HT-29 (cell line): ENCODE data around the gene RANGAP1. TPM values are rescaled to one million over a fixed set of nuclear protein-coding genes. Genes with fewer than 3 reads are reported as not detected.

Experiments used
- DNase-seq: peaks from one replicate; pipeline ENCODE4 v3.0.0-alpha.2; 2015; ENCODE audit warnings: low spot score
- total RNA-seq: library from RNA; depleted of rRNA; stranded (reverse); fragments of >200 nt; shearing (Covaris generic); gene quantifications from 2 replicates; pipeline ENCODE4 v1.2.3, GENCODE V29; 2014; rRNA removed

Gene RANGAP1, protein sequence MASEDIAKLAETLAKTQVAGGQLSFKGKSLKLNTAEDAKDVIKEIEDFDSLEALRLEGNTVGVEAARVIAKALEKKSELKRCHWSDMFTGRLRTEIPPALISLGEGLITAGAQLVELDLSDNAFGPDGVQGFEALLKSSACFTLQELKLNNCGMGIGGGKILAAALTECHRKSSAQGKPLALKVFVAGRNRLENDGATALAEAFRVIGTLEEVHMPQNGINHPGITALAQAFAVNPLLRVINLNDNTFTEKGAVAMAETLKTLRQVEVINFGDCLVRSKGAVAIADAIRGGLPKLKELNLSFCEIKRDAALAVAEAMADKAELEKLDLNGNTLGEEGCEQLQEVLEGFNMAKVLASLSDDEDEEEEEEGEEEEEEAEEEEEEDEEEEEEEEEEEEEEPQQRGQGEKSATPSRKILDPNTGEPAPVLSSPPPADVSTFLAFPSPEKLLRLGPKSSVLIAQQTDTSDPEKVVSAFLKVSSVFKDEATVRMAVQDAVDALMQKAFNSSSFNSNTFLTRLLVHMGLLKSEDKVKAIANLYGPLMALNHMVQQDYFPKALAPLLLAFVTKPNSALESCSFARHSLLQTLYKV
- 80.2 and 81.2 TPM in 2 replicates for total RNA-seq

DNA sequence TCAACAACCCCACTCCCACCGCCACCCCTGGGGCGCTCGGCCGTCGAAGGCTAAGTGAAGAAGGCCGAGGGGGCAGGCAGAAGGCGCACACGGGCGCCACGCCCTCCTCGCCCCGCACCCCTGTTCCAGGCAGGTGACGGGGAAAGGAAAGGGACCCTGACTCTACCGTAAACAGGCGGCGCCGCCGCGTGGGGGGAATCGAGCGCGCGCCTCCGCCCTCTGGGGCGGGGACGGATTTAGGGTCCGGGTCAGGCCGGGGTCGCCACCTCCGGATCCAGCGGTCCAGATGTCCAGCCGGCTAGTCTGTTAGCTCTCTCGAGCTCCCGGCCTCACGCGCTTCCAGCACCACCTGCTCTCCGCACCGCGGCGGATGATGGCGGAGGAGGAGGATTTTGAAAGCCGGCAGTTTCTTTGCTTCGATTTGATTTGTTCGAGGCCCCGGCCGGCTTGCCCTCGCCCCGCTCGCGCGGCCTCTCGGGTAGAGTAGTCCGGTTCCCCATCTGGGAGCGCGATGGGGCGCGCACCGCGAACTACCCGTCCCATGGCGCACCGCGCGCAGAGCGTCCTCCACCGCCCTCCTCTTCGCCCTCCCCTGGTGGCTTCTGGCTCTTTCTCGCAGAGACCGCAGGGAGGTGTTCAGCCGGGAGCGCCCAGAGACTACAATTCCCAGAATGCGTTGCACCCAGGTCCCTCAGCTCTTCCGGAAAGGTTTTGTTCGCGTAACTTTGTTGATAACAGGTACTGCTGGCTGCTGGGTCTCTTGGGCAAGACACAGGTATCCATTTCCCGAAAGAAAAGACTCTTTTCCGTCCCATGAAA lies at the start of gene RANGAP1:
Gene RANGAP1 (minus strand): TSS at position 368 of the 819 bp plus-strand sequence. CDS start 5,143 bp downstream, outside the sequence.
- DNase-seq, result peak; percentile 97

DNA sequence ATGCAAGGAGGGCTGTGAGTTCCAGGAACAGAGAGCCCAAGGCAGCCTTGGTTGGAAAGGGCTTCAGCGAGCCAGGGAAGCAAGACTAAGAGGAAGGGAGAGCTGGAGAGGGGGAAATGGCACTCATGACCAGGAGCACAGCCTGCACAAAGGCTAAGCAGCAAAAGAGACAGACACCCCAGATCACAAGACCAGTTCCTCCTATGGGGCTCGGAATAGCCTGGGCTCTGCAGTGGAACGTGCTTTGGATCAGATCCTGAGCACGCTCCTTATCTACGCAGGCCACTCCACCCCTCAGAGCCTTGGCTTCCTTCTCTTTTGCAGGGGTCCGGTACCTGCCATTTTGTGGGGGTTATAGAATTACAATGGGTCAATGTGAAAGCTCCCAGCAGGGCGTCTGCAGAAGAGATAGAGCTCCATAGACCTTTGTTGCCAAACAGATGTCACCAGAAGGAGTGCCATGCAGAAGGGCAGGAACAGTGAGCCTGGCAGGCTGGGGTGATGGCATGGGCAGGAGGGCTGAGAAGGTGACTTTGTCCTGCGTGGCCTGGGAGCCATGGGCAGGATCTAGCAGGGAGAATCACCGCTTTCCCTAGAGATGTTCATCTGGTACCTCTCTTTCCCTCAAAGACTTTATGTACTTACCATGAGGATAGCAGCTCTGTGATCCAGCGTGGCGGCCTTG lies 49.1 kb upstream of the RANGAP1 start:
- no peak for DNase-seq

DNA sequence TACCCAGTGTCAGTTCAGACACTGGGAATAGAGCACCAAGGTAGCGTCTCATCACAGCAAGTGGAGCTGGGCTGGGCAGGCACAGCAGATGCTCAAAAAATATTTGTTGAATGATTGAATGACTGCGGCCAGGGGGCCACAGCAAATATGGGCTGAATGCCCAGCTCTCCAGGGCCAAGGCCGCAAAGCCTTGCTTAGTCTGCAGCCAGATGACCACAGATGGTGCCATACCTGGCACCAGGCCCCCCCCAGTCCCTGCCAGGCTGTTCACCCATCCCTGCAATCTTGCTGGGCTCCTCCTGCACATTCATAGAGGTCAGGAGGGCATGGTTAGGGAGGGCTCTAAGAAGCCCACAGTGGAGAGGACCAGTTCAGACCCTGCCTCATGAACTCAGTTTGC lies 48.2 kb upstream of the RANGAP1 start:
- no peak for DNase-seq

DNA sequence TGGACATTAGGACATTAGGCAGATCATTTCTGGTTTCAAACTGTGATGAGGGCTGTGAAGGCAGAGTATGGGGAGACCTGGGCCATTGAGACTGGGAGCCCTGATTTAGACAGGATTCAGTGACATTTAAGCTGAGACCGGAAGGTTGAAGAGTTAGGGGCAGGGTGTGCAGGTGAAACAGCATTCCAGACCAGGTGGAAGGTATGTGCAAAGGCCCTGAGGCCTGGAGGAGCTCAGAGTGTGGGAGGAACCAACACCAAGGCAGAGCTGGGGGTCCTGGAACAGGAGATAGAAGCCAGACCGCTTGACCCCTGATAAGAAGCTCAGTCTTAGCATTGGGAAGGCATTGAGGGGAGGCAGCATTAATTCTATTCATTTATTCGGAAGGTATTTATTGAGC lies 47.8 kb upstream of the RANGAP1 start:
- DNase-seq, result no peak

DNA sequence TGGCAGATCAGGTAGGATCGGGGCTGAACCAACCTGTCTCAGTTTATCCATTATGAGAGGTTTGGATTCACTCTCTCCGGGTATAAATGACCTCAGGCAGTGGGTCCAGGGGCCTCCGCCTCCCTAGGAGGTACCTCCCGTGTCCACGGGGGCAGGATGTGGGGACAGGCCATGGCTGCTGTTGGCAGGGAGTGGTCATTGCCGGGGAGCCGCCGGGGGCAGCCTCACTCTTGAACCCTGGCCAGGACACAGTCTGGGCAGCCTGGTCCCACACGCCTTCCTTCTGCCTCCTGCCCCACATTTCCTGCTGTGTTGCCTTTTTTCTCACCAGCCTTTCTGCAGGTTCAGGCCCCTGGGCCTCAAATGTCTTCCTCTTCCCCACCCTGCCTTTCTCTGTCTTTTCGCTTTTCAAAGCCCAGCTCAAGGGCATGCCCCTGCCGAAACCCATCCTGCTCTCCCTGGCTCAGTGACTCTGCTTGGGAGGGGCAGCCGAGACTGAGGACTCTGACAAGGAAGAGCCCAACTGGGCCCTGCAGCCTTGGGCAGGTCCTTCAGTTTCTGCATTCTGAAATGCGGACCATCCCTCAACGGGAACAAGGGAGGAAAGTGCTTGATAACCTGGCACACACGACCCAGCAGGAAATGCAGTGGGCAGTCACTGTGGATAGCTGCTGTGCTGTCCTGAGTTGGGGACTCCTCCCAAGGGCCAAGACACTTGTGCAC lies 46.4 kb upstream of the RANGAP1 start:
- no peak for DNase-seq

DNA sequence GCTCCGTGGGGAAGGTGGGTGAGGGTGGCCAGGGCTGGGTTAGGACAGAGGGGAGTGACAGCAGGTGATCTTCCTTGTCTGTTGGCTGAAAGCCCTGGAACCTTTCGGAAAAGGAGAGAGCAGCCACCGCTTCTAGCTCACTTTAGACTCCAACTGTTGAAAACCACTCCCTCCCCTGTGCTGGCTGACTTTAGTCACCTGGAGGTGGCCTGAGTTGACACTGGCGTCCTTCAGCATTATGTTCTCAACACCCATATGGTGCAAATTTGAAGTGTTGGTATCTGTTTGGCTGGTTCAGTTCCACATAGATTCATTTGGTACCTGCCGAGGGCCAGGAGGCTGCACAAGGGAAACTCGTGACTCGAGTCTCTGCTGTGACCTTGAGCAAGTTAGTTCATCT lies 44.2 kb upstream of the RANGAP1 start:
- DNase-seq, result no peak

DNA sequence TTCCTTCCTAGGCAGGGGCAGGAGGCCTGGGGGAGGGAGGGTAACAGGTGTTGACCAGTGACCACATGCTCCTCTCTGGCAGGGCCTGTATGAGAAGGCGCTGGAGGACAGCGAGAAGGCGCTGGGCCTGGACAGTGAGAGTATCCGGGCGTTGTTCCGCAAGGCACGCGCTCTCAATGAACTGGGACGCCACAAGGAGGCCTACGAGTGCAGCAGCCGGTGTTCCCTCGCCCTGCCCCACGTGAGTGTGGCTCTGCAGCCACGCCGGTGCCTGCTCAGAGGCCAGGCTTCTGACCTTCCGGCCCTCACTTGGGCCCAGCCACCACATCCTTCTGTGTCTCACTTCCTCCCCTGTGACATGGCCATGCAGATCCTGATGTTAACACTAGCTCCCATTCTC lies 41.1 kb upstream of the RANGAP1 start:
- no peak for DNase-seq

DNA sequence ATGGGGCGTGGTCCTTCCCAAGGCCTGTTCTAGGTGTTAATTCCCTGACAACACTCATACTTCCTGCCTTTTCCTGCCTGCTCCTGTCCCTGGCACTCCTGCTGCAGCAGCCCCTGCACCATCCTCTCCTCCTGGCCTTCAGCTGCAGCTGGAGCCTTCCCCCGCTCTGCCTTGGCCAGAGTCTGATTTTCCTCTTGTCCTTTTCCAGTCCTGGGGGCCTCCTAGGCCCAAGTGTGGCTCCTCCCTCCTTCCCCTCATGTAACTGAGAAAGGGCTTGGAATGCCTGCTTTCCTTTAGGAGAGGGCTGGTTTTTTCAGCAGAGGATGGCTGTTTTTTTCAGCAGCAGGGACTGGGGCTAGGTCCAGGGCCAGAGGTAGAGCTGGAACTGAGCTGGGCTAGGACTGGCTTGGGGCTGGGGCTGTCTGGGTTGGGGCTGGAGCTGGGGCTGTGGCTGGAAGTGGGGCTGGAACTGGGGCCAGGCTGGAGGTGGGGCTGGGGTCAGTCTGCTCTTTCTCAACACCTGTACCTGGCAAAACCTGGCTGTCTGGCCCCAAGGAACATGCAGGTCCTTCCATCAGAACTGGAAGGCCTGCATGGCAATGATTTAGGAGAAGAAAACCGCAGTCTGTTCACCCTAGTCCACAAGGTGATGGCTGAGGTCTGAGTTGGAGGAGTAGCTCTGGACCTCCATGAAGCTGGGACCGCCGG lies 39.0 kb upstream of the RANGAP1 start:
- DNase-seq, result no peak

DNA sequence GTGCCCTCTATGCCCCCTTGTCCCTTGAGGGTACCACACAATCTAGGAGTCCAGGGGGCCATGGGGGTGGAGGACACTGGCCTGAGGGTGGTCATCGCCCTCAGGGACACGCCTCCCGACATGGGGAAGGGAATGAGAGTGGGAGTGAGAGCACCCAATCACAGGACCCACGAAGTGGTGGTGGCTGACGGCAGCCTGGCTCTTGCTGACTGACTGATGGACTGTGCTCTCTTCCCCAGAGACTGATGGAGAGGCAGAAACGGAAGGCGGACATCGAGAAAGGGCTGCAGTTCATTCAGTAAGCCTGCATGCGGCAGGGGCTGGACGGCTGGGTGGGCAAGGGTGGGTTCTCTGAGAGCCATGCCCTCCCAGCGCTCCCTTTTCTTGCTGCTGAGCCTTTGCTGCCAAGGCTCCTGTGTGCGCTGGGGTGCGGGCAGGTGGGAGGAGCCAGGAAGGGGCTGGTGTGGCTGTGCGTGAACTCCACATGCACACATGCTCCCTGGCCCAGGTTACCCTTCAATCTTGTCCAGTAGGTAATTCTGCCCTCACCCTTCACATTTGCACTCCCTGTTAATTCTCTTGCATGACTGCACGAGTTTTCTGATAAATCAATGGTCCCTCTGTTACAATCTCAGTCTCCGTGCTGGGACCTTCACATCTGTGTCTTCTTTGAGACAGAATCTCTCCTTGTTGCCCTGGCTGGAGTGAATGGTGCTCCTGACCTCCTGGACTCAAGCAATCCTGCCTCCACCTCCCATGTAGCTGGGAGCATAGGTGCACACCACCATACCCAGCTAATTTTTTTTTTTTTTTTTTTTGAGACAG lies 34.6 kb upstream of the RANGAP1 start:
- DNase-seq, result no peak

DNA sequence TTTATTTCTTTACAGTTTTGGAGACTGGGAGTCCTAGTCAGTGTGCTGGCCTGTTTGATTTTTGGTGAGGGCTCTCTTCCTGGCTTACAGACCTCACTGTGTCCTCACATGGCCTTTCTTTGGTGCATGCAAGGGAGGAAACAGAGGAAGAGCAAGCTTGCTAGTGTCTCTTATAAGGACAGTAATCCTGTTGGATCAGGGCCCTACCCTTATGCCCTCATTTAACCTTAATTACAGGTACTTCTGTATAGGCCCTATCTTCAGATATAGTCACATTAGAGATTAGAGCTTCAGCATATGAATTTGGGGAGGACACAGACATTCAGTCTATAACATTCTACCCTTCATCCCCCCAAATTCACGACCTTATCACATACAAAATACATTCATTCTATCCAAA lies 29.6 kb upstream of the RANGAP1 start:
- no peak for DNase-seq

DNA sequence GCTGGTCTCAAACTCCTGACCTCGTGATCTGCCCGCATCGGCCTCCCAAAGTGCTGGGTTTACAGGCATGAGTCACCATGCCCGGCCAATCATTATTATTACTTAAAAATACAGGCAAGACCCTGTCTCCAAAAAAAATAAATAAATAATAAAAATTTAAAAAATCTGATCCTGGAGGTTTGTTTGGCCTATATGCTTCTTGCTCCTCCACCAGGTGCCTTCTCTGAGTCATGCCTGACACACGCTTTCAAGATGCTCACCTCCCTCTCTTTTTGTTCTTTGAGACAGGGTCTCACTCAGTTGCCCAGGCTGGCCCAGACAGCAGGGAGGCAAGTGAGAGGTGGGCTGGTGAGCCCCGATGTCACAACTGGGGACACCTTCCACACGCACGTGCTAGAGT lies 28.8 kb upstream of the RANGAP1 start:
- DNase-seq, result no peak

DNA sequence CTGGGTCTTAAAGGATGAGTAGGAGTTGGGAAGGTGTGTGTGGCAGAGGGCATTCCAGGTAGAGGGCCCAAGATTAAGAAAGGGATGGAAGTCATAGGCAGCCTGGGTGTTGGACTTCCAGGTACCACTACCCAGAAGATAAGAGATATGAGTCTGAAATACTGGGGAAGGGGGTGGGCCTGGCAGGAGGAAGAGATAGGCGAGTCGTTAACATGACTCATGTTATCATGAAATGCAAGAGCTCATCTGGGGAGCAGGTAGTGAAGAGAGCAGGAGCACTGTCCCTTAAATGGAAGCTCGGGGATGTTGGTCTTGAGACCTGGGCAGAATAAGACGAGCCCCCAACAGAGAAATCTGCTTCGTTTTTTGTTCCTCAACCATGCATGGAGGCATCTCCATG lies 25.5 kb upstream of the RANGAP1 start:
- no peak for DNase-seq

DNA sequence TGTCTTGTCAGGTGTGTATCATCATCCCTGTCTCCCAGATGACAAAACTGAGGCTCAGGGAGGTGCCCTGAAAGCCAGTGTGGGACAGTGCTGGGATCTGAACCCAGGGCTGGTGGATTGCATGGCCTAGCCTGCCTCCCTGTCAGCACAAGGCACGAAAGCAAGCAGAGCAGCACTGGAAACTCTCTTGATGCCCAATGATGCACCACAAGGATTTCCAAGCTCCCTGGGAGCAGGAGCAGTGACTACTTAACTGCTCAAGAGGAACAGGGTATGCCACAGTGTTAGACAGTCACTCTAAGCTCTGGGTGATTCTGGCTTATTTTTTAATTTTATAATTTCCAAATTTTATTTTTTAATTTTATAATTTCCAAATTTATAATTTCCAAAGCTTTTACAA lies 24.3 kb upstream of the RANGAP1 start:
- no peak for DNase-seq

DNA sequence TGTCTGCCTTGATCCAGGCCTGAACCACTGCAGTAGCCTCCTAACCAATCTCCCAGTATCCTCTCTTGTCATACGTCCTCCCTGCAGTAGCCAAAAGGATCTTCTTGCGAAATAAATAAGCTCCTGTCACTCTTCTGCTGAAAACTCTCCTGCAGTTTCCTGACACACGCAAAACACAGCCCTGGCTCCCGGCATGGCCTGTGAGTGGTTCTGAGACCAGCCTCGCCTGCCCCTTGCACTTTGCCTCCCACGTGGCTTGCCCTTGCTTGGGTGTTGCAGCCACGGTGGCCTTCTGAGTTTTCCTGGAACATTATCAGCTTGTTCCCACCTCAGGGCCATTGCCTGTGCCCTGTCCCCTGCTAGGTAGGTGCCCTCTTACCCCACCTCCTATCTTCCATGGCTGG lies 22.6 kb upstream of the RANGAP1 start:
- DNase-seq, result no peak

DNA sequence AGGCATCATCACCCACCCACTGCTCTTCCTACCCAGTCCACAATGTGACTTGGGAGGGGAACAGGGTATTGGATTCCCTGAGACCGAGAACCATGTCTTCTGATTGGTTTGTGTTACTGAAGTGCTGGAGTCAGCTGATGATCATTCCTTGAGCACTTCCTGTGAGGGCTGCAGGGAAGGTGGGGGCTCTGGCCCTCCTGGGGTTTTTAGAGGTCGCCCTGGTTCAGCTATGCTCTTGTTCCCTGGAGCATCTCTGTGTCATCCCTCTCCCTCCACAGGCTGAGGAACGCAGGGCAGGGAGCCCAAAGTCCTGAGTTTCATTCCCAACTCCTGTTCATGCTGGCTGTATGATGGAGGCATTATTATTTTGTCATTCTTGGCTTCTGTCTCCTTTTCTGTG lies 22.1 kb upstream of the RANGAP1 start:
- DNase-seq, result no peak

DNA sequence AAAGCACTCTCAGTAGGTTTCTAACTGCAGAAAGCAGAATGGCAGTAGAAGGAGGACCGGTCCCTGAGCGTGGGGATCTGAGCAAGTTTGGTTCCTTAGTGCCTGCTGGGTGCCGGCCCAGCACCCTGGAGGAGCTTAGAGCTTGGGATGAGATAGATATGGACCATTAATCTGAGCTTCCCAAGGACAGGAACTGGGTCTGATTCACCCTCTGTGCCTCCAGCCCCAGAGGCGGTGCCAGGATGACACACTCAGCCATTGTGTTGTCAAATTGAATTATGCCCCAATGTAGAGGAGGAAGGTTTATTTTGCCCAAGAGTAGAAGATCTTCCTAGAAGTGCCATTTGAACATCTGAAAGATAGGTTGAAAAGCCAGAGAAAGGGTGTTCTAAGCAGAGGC lies 19.7 kb upstream of the RANGAP1 start:
- DNase-seq, result no peak

DNA sequence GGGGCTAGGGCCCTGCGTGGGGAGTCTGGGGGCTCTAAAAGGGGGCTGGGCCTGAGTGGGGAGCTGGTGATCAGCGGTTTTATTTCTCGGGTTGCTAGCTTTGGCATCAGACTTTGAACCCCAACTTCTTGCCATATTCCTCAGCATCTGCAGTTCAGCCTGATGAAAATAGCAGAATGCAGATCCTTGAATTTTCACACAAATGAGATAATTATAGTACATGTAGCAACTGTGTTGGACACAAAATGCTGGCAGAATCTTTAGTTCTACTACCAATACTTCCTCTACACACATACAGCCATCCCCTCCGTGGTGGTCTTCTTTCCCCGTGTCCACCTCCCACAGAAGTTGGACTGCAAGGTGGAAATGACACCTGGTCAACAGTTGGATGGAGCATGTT lies 16.8 kb upstream of the RANGAP1 start:
- no peak for DNase-seq

DNA sequence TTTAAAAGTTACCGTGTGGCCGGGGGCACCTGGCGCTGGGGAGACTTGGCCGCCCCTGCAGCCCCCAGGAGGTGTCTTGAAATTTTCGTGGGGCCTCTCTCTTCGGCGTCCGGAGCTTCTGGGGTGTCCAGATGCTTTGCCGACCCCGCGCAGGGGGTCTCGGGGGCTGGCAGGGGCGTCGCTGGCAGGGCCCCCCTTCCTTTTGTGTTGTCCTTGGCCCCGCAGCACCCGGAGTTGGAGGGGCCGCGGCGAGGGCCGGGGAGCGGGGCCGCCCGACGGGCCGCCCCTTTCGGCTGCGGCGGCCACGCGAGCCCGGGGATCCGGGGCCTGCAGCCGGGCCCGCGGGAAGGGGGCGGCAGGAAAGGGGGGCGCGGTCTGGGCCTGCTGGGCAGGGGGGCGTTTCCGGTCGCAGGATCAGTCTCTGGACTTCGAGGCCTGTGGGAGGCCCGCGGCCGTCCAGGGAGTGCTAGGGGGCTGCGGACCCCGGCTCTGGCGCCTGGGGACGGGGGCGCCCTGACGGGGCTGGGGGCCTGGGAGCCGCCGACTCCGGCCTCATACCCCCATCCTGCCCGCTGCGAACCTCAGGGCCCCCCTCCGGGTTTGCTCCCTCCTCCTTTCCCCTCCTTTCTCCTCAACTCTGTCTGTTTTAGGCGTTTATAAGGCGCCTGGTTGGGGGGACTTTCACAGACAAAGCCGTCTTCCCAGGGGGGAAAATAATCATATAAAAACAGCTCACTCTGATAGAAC lies 16.2 kb upstream of the RANGAP1 start:
- DNase-seq, result no peak
